MM.1S (cell line): ENCODE data around the gene LIF.

Source experiments
- EZH2 ChIP-seq: fragments of 300-600 bp; sonication (generic); optimal IDR thresholded peaks from 2 replicates; pipeline ENCODE3; 2017; ENCODE audit warnings: low read depth, mild to moderate bottlenecking, antibody characterized with exemption, low read length, mixed read lengths
- TF ChIP-seq, protein P1 (sequence below): fragments of 300-600 bp; sonication (generic); IDR thresholded peaks from 2 replicates; pipeline ENCODE4 v1.5.1; 2016; ENCODE audit warnings: antibody characterized with exemption, low read length, mixed read lengths

DNA sequence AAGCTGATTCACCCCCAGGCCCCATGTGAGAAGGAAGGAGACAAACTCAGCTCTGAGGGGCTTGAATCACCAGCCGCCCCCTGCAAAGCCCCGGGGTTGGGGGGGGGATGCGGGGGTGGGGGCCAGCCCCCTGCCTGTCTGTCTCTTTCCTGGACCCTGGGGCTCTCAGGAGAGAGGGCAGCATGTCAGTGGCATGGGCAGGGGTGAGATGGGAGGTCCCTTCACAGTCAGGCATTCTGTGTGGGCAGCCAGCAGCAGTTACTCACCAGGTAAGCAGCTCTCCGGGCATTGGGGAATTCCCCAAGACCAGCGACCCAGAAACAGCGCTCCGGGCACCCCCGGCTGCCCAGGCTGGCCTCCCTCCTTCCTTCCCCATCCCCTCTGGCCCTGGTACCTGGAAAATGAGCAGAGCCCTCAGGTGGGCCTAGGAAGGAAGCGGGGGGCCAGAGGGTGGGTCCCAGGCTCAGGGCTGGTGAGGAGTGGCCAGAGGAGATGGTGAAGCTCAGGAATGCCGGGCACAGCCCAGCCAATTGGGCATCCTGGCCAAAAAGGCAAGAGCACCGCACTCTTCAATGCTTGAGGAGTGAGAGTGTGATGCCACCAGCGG, 4.2 kb upstream of the LIF start:
- TF ChIP-seq, protein P1, sequence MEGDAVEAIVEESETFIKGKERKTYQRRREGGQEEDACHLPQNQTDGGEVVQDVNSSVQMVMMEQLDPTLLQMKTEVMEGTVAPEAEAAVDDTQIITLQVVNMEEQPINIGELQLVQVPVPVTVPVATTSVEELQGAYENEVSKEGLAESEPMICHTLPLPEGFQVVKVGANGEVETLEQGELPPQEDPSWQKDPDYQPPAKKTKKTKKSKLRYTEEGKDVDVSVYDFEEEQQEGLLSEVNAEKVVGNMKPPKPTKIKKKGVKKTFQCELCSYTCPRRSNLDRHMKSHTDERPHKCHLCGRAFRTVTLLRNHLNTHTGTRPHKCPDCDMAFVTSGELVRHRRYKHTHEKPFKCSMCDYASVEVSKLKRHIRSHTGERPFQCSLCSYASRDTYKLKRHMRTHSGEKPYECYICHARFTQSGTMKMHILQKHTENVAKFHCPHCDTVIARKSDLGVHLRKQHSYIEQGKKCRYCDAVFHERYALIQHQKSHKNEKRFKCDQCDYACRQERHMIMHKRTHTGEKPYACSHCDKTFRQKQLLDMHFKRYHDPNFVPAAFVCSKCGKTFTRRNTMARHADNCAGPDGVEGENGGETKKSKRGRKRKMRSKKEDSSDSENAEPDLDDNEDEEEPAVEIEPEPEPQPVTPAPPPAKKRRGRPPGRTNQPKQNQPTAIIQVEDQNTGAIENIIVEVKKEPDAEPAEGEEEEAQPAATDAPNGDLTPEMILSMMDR, result no peak
- no peak for TF ChIP-seq EZH2
